HG03460 (cell line): ENCODE results near the gene TEKT2.

Experiments
- ATAC-seq: cut with Tn5 transposase; IDR thresholded peaks from one replicate; pipeline ENCODE4 v1.9.1; 2021; ENCODE audit not compliant: unreplicated experiment

Gene TEKT2

DNA sequence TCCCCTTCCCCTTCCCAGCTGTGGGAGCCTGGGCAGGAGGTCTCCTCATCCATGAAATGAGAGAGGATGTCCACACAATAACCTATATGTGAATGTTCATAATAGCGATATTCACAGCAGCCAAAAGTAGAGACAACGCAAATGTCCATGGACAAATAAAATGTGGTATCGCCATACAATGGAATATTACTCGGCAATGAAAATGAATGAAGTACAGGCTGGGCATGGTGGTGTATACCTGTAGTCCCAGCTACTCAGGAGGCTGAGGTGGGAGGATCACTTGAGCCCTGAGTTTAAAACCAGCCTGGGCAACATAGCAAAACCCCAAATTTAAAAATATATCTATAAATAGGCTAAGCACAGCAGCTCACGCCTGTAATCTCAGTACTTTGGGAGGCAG lies 17.7 kb downstream of the TEKT2 start:
- no peak for ATAC-seq

DNA sequence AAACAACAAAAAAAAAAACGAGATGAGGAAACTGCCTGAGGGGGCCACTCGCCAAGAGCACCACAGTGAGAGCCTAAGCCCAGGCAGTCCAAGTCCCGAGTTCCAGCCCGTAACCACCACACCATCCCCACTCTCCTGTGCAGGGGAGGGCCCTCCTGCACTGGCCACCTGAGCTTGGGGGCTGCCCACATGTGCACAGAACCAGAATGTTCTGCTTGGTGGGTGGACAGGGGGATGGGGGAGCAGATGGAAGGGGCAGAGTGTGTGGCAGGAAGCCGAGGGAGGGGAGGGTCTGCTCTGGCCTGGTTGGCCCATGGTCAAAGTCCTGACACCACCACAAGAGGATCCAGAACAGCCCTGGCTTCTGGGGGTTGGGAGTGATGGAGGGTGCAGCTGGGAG lies 22.4 kb downstream of the TEKT2 start:
- ATAC-seq, result no peak

DNA sequence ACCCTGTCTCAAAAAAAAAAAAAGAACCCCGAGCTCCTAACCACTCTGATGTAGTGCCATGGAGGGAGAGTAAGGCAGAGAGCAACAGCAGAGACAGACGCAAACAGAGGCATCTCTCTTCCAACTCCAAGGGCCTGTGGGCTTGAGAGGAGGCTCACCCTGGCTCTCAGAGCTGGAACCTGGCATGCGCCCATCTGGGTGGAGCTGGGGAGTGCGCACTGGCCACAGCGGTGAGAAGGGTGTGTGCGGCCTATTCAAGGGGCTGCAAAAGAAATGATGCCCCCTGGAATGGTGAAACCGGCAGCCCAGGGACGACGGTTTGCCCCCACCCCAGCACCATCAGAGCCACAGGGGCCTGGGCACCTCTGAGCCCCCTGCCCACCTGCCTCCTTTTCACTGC lies 23.5 kb downstream of the TEKT2 start:
- no peak for ATAC-seq

DNA sequence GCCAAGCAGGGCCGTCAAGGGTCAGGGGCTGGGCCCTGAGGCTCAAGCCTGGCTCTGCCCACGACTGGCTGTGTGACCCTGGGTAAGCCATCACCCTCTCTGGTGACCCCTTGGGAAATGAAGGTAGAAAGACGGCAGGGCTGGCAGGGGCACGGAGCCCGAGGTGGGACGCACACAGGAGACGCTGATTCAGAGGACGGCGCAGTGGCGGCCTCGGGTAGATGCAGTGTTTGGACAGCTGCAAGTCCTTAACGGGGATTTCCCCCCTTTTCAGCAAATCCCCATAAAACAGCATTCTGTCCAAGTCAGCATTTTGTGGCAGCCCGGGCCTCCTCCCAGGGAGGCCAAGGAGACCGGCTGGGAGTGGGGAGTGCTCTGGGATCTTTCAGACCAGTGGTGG lies 24.4 kb downstream of the TEKT2 start:
- ATAC-seq, result no peak

DNA sequence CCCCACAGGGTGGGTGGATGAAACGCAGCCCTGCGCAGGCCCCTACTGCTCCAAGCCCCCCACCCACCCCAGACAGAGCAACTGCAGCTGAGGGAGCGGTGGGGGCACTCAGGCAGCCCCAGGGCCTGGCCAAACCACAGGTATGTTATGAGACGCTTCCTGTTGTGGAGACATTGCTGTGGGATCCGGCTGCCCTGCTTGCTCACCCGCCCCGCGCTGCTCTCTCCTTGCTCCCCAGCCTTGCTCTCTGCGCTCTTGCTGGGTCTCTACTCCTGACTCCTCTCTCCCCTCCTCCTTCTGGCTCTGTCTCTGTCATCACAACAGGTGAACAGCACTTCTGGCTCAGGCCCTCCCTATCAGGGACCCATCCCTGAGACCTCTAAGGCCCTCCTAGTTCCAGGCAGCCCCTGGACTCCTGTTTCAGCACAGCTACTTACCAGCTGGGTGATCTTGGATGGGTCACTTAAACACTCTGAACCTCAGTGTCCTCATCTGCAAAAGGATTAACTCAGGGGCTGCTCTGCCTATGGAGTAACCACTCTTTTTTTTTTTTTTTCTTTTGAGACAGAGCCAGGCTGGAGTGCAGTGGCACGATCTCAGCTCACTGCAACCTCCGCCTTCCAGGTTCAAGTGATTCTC lies 25.3 kb downstream of the TEKT2 start:
- no peak for ATAC-seq

DNA sequence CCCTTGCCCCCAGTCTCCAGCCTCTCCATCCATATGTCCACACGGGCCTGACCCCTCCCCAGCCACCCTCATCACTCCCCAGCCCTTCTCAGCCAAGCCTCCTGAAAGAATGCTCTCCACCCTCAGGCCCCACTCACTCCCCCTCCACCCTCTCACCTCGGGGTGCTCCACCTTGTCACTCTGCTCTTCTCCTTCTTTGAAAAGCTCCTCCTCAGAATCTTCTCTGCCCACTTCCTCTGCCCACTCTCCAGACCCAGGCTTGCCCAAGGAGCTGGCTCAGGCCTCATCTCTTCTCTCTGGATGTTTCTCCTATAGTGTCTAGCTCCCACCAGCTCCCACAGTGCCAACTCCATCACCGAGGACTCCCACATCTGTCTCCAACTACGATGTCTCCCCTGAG lies 27.3 kb downstream of the TEKT2 start:
- no peak for ATAC-seq

DNA sequence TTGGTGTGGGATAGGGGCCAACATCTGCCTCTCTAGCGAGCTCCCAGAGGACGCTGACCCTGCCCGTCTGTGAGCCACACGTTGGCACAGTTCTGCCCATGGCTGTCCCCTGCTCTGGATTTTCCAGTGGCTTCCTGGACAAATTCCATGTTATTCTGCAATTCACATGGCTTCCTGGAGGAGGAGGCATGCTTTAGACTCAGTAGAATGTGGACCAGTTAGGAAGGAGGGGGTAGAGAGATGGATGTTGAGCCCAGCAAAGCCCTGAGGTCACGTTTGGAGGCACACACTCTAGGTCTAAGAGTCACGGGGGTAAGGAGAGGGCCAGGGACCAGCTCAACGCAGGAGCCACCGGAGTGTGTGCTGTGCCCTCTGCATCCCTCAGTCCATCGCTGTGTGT lies 28.9 kb downstream of the TEKT2 start:
- no peak for ATAC-seq

DNA sequence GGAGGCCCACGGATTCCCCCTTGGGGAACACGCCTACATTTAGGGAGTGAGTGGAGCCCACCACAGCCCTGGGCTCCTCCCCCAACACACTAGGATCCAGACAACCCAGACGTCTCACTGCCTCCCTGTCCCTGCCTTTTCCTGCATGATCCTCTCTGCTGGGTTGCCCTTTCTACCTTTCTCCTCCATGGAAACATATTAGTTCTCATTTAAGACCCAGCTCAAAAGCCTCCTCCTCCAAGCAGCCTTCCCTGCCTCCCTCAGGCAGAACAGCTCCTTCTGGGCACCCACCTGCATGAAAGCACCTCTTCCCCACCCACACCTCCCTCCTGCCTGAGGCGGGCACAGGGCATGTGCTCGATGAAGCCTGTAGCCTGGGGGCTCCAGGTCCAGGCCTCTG lies 30.5 kb downstream of the TEKT2 start:
- no peak for ATAC-seq

DNA sequence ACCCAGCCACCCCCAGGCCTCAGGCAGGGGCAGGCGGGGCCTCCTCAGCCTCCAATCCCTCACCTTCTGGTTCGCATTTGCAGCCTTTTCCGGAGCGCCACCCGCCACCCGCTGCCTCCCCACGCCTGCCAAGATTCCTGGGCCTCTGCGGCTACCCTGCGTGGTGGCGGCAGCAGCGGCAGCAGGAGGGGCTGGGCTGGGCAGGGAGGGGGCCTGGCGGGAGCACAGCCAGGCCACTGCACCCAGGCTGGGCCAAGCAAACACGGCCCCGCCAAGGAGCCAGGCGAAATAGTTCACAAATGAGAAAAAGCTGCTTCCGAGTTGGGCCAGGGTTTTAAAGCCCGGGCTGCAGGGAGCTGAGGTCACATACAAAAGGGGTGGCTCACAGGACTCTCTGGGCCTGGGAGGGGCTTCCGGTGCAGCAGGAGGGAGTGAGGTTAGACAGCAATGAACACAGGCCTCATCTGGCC lies 31.3 kb downstream of the TEKT2 start:
- no peak for ATAC-seq

DNA sequence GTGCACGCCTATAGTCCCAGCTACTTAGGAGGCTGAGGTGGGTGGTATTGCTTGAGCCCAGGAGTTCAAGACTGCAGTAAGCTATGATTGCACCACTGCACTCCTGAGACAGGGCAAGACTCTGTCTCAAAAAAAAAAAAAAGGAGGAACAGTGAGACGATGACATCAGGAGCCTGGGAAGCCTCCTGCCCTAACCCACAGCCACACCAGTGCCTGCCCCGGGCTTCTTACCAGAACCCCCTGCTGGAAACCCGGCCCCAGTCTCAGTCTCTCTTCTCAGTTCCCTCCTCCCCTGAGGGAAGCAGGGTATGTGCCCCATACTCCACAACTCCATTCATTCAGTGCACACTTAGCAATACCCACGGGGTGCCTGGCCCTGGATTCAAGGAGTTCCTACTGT lies 32.0 kb downstream of the TEKT2 start:
- ATAC-seq, result no peak

DNA sequence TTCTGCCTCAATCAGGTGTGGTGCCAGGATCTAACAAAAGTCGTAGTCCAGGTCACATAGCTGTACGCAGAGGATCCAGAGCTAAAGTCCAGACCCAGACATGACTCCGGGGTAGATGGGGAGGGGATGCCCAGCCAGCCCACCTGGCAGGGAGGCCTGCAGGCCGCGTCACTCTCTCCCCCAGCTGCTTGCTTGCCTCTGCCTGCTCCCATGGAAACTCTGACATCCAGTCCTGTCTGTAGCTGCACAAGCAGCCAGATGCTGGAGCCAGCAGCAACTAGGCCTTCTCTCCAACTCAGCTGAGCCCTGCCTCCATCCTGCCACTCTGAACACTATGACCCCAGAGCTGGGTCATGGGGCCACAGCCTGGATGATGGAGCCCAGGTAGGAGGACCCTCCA lies 33.0 kb downstream of the TEKT2 start:
- ATAC-seq, result no peak

DNA sequence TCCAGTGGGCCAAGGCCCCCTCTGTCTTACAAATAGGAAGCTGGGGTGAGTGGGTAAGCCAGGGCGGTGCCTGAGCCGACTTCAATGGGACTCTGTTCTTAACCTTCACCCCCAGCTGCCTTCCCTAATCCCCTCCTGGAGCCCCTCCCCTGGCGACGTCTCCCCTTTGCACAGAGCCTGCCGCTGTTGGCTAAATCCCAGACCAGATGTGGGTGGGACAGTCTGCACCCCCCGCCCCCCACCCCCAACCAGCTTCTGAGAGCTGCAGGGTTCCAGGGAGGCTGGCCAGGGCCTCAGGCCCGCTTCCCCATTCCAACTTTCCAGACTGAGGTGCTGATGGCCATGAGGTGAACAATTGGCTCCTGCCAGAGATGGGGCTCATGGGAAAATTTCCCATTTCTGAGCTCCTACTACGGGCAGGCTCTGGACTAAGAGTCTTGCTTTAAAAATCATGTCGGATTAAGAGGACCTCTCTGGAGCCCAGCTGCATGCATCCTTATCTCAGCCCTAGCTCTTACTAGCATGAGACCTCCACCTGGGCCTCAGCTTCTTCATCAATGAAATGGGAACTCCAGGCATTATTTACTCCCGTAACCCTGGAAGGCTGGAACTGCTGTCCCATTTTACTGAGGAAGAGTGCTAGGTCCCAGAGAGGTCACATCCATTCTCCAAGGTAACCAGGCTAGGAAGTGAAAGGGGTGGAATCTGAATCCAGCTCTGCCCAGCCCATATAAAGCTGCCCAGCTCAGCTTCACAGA lies 34.7 kb downstream of the TEKT2 start:
- no peak for ATAC-seq

DNA sequence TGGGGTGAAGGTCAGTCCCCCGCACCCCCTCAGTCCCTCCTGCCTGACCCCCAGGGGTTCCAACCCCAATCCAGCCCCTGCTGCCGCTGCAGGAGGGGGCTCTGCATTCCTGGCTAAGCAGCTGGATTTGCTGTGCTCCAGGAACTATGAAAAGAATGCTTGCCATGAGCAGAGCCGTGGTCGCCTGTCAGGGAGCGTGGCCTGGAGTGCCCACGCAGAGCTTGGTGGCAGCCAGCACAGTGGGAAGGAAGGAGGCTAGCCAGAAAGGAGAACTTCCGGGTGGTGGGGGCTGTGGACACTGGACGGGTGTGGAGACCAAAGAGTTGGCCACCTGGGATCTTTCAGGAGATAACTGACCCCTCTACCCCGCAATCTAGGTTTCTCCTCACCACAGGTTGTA lies 35.6 kb downstream of the TEKT2 start:
- ATAC-seq, result no peak

DNA sequence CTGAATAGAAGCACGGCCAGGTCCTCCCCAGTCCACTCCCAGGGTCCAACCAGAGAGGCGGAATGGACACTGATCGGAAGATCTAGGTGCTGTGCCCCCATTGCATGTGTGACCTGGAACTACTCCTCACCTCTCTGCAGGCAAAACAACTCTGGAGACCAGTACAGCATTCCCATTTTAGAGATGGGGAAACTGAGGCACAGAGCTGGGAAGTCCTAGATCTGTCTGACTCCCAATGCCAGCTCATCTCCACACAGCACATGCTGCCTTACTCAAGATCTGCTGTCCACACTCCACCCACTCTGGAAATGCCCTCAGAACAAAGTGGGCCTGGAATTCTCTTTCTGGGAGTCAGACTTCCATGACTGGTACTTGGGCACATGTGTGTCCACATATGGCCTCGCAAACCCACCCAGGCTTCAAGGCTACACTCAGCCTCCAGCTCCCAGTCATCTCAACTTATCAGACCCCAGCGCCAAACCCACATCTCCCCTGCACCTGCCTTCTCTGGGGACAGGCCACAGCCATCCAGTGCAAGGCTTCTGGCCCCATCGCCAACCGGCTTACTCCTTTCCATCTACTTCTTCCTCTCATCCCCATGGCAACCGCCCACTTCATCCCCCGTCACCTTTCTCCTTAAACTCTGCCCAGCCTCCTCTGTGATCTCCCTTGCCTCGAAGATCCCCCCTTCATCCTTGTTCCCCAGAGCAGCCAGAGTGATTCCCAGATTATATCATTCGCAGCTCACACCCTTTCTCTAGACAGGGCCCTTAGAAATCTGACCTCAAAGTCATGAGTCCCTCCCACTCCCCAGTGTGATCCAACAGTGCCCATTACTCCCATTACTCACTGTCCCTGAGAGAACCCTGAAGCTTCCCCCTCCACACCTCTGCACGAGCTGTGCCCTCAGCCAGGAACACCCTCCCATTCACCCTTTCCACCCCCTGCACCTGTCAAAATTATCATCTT lies 38.5 kb downstream of the TEKT2 start:
- ATAC-seq, result no peak

DNA sequence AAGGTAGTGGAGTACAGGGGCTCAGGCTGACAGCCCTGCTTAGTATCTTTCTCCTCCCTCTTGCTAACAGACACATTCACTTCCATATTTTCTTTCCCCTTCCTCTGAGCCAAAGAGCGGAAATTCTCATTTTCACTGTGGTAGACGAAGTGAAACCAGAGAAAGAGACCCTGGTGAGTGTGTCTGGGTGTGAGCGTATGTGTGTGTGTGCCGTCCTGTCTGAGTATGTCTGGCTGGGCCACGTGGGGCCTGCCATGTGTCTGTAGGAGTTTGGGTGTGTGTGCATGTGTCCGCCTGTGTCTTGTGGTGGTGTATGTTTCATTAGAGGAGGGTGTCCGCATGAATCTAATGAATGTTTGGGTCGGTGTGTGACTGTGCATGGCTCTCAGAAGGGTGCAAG lies 39.5 kb downstream of the TEKT2 start:
- ATAC-seq, result no peak

DNA sequence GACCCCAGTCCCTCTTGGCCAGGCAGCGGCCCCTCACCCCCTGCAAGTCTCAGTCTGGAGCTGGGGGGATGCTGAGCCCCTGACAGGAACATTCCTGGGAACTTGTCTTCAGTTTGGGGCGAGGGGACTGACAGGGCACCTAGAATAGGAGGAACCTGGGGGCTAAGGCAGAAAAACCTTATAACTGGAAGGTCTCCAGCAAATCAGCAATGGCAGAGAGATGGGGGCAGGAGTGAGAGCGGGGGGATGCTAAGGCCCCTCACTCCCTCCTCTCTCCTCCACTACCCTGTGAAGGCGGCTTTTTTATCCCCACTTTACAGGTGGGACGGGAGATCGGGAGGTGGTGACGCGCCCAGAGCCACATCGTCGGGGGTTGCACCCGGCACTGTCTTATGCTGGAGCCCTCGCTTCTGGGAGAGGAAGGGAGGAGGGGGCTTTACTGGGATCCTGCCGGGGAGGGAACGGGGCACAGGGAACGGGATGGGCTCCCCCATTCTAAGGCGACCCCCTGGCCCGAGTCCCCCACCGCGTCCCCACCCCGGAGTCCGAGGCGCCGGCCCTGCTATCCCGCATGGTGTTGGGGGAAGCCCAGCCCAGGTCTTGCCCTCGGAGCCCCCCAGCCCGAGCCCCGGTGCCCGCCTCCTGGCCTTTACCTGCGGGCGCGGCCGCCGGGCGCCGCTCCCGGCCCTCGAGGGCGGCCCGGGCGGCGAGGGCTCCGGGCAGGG lies 40.7 kb downstream of the TEKT2 start:
- ATAC-seq, result no peak

DNA sequence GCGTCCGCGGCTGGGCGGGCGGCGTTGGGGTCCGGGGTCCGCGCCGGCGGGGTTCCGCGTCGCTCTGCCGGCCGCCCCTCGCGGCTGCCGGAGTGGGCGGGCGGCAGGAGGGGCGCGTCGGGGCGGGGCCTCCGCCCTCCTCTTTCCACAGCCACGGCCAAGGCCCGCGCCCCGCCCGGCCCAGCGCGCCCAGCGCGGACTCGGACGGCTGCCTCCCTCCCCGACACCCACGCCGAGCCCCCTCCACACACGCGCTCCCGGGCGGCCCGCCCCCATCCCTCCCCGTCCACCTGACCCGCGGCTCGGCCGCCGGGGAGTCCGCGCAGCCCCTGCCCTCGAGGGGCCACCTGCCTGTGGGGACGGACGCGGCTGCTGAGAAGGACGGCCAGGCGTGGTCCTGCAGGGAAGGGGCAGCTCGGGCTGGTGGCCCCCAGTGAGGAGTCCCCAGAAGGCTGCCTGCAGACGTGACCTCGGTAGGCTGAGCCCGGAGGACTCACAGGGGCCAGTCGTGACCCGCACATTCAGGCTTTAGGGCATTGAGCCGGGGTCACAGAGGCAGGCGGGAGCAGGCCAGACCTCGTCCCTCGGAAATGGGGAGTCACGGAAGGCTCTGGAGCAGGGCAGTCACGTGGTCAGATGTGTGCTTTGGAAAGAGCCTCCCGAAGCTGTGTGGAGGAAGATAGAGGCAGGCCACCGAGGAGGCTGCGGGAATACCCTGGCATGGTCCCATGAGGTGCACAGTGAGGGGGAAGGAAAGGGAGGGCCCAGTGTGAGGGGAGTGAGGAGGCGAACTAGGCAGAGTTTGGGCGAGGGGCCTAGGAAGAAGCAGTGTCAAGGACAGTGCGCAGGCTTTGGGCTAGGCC lies 41.5 kb downstream of the TEKT2 start, which contains the start of gene COL8A2:
Gene COL8A2 (minus strand): TSS at position 94 of the 863 bp plus-strand sequence. CDS start 24,980 bp downstream, outside the sequence.
- ATAC-seq, result no peak

DNA sequence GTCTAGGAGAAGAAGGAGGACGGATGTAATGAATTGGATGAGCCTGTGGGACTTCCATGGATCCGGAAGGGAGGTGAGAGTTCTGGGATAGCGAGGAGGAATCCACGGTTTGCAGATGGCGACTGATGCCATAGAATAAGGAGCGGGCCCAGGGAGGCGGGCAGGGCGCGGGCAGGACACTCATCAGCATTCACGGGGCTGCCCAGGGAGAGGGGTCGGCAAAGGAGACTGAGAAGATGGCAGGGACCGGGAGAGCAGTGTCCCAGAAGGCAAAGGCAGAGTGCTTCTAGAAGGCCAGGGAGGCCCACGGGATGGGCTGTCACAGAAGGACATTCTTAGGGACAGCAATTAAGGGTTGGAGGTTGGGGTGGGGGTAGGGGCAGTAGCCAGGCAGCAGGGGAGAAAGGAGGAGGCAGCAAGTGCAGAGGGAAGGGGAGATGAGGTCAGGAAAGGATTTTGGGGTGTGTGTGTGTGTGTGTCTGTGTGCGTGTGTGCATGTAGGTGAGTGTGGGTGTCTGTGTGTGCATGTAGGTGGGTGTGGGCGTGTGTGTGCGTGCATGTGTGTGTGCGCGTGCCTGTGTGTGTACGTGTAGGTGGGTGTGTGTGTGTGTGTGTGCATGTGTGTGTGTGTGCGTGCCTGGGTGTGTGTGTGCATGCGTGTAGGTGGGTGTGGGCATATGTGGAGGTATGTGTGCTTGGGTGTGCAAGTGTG lies 42.3 kb downstream of the TEKT2 start:
- ATAC-seq, result no peak

DNA sequence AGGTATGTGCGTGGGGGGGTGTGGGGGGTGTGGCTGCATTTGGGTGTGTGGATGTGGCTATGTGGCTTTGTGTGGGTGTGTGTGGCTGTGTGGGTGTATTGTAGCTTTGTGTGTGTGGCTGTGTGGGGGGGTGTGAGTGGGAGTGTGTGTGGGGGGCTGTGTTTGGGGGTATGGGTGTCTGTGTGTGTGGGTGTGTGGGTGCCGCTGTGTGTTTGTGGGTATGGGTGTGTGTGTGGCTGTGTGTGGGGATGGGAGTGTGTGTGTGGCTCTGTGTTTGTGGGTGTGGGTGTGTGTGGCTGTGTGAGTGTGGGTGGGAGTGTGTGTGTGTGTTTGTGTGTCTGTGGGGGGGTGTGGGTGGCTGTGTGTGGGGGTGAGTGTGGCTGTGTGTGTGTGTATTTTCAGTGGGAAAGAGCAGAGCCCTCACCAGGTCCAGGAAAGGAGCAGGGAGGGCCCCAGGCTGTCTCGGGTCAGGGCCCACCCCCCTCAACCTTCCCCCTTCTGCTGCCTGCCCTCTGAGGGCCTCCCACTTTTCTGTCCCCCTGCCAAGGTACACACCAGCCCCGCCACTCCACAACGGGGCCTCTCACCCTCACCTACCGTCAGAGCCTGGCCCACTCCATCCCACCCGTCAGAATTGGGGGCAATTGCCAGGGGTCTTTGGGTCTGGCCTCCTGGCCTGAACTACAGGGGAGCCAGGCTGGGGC lies 43.1 kb downstream of the TEKT2 start:
- ATAC-seq, result no peak
